WTC11 (cell line): ENCODE results near the gene OPRM1. TPM values are rescaled to one million over a fixed set of nuclear protein-coding genes. Genes with fewer than 3 reads are reported as not detected.

ENCODE experiments used
- ATAC-seq: fragments of 200-7000 bp; cut with Tn5 transposase; 2 replicates; pipeline ENCODE4 v1.10.0; 2021; ENCODE audit warnings: mild to moderate bottlenecking, moderate library complexity
- CTCF ChIA-PET: fragments of 300-600 bp; sonication (Branson Sonifier 250); formaldehyde crosslinking; loops from one replicate; lab custom pipeline; 2021; ENCODE audit warnings: antibody characterized with exemption; lab: Charles Lee
- POLR2A ChIA-PET: fragments of 350-600 bp; sonication (Branson Sonifier 250); formaldehyde crosslinking; loops from one replicate; lab custom pipeline; 2021; ENCODE audit warnings: antibody characterized with exemption; lab: Charles Lee
- DNase-seq: peaks from one replicate; pipeline ENCODE4 v3.0.0; 2021; ENCODE audit warnings: low spot score
- H3K27ac Mint-ChIP-seq: 2 replicates; pipeline ENCODE4 v1.8.0; 2021; ENCODE audit warnings: mixed read lengths
- H3K27me3 Mint-ChIP-seq: 2 replicates; pipeline ENCODE4 v1.8.0; 2021; ENCODE audit warnings: low read depth, mild to moderate bottlenecking, moderate library complexity, mixed read lengths
- H3K36me3 Mint-ChIP-seq: 2 replicates; pipeline ENCODE4 v1.8.0; 2021; ENCODE audit warnings: mixed read lengths
- H3K4me1 Mint-ChIP-seq: 2 replicates; pipeline ENCODE4 v1.8.0; 2022; ENCODE audit warnings: mixed read lengths
- H3K4me3 Mint-ChIP-seq: 2 replicates; pipeline ENCODE4 v1.8.0; 2021; ENCODE audit warnings: mild to moderate bottlenecking, moderate library complexity, mixed read lengths
- H3K9me3 Mint-ChIP-seq: 2 replicates; pipeline ENCODE4 v1.8.0; 2021; ENCODE audit warnings: mixed read lengths
- EMX1 ChIP-seq: fragments of 250-450 bp; sonication (Bioruptor Pico); IDR thresholded peaks from 2 replicates; pipeline ENCODE4 v1.8.0; 2021; ENCODE audit warnings: mild to moderate bottlenecking
- GABPB1 ChIP-seq: sonication (generic); formaldehyde crosslinking; IDR thresholded peaks from 2 replicates; pipeline ENCODE4 v1.8.1; 2023; ENCODE audit warnings: mild to moderate bottlenecking, missing genetic modification reagents
- GRHL2 ChIP-seq: fragments of 250-450 bp; sonication (Bioruptor Pico); IDR thresholded peaks from 2 replicates; pipeline ENCODE4 v1.8.0; 2022; ENCODE audit warnings: mild to moderate bottlenecking, moderate library complexity; ENCODE audit not compliant: insufficient replicate concordance, severe bottlenecking
- JUN ChIP-seq: sonication (generic); formaldehyde crosslinking; IDR thresholded peaks from 2 replicates; pipeline ENCODE4 v1.8.0; 2023; ENCODE audit warnings: mild to moderate bottlenecking, missing genetic modification reagents
- MYBL2 ChIP-seq: sonication (generic); formaldehyde crosslinking; IDR thresholded peaks from 2 replicates; pipeline ENCODE4 v1.8.1; 2023; ENCODE audit warnings: mild to moderate bottlenecking, moderate library complexity, missing genetic modification reagents
- NR2C2 ChIP-seq: sonication (generic); formaldehyde crosslinking; IDR thresholded peaks from 2 replicates; pipeline ENCODE4 v1.8.0; 2022; ENCODE audit warnings: mild to moderate bottlenecking, missing genetic modification reagents
- RELA ChIP-seq: sonication (generic); formaldehyde crosslinking; IDR thresholded peaks from 2 replicates; pipeline ENCODE4 v1.8.1; 2022; ENCODE audit warnings: missing genetic modification reagents, mild to moderate bottlenecking, borderline replicate concordance
- SMAD3 ChIP-seq: sonication (generic); formaldehyde crosslinking; IDR thresholded peaks from 2 replicates; pipeline ENCODE4 v1.8.0; 2022; ENCODE audit warnings: missing genetic modification reagents, mild to moderate bottlenecking, borderline replicate concordance
- TCF7 ChIP-seq: sonication (generic); formaldehyde crosslinking; IDR thresholded peaks from 2 replicates; pipeline ENCODE4 v1.8.0; 2022; ENCODE audit warnings: mild to moderate bottlenecking, low read depth, missing genetic modification reagents, moderate library complexity
- ZNF121 ChIP-seq: sonication (generic); formaldehyde crosslinking; IDR thresholded peaks from 2 replicates; pipeline ENCODE4 v1.8.0; 2023; ENCODE audit warnings: missing genetic modification reagents
- ZNF219 ChIP-seq: sonication (generic); formaldehyde crosslinking; IDR thresholded peaks from 2 replicates; pipeline ENCODE4 v1.8.0; 2023; ENCODE audit warnings: missing genetic modification reagents, mild to moderate bottlenecking, borderline replicate concordance
- ZNF317 ChIP-seq: sonication (generic); formaldehyde crosslinking; IDR thresholded peaks from 2 replicates; pipeline ENCODE4 v1.8.1; 2023; ENCODE audit warnings: low read depth, mild to moderate bottlenecking, moderate library complexity, missing genetic modification reagents, borderline replicate concordance
- total RNA-seq: library from RNA; stranded (reverse); gene quantifications from 3 replicates; pipeline ENCODE4 v1.2.3, GENCODE V29; 2021
- TF ChIP-seq, protein P1 (sequence below): fragments of 250-450 bp; sonication (Bioruptor Pico); IDR thresholded peaks from 2 replicates; pipeline ENCODE4 v1.9.0; 2021; ENCODE audit warnings: moderate library complexity, mild to moderate bottlenecking, inconsistent platforms, borderline replicate concordance
- TF ChIP-seq, protein P2 (sequence below): sonication (generic); formaldehyde crosslinking; IDR thresholded peaks from 2 replicates; pipeline ENCODE4 v1.8.1; 2022; ENCODE audit warnings: low read depth, missing genetic modification reagents, borderline replicate concordance
- TF ChIP-seq, protein P3 (sequence below): fragments of 200-600 bp; IDR thresholded peaks from 2 replicates; pipeline ENCODE4 v1.8.0; 2022; ENCODE audit warnings: antibody characterized with exemption
- TF ChIP-seq, protein P4 (sequence below): sonication (generic); formaldehyde crosslinking; conservative IDR thresholded peaks from 2 replicates; pipeline ENCODE4 v1.8.1; 2022; ENCODE audit warnings: mild to moderate bottlenecking, missing genetic modification reagents
- TF ChIP-seq, protein P5 (sequence below): fragments of 250-450 bp; sonication (Bioruptor Pico); conservative IDR thresholded peaks from 2 replicates; pipeline ENCODE4 v1.9.0; 2021; ENCODE audit warnings: mild to moderate bottlenecking
- TF ChIP-seq, protein P6 (sequence below): sonication (generic); formaldehyde crosslinking; IDR thresholded peaks from 2 replicates; pipeline ENCODE4 v1.8.1; 2022; ENCODE audit warnings: low read depth, mild to moderate bottlenecking, moderate library complexity, missing genetic modification reagents, borderline replicate concordance
- TF ChIP-seq, protein P7 (sequence below): sonication (generic); formaldehyde crosslinking; IDR thresholded peaks from 2 replicates; pipeline ENCODE4 v1.8.0; 2022; ENCODE audit warnings: mild to moderate bottlenecking, missing genetic modification reagents

Gene OPRM1
- total RNA-seq, 1 experiment from 2014 or later: not detected

DNA sequence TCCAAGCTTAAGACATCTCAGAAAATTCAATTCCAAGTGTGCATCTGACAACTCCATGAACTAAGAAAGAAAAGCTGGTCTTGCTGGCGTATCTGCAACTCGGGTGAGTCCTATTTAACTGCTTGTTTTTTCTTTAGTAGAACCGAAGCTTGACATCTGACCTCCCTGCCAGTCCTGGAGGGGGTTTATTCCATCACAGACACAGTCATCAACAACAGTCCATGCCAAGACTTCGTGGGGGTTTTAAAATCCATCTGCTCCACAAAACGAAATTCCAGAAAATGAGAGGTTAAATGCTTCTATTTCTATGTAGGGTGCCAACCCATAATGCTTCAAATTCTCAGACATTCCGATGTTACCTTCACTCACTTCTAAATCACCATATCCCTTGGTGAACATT lies 183.7 kb downstream of the OPRM1 start:
- CTCF ChIA-PET: no interaction called here
- TF ChIP-seq NR2C2 (CRISPR knock-in tag) (no peak), ZNF219 (CRISPR knock-in tag) (no peak), ZNF121 (CRISPR knock-in tag) (no peak), ZNF317 (CRISPR knock-in tag) (no peak), MYBL2 (no peak), GRHL2 (CRISPR knock-in tag) (no peak), TCF7 (CRISPR knock-in tag) (no peak), GABPB1 (CRISPR knock-in tag) (no peak), JUN (CRISPR knock-in tag) (no peak), EMX1 (no peak), RELA (CRISPR knock-in tag) (no peak), SMAD3 (CRISPR knock-in tag) (no peak)
- TF ChIP-seq, protein P1, sequence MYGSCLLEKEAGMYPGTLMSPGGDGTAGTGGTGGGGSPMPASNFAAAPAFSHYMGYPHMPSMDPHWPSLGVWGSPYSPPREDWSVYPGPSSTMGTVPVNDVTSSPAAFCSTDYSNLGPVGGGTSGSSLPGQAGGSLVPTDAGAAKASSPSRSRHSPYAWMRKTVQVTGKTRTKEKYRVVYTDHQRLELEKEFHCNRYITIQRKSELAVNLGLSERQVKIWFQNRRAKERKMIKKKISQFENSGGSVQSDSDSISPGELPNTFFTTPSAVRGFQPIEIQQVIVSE (CRISPR knock-in tag): no peak
- TF ChIP-seq, protein P2, sequence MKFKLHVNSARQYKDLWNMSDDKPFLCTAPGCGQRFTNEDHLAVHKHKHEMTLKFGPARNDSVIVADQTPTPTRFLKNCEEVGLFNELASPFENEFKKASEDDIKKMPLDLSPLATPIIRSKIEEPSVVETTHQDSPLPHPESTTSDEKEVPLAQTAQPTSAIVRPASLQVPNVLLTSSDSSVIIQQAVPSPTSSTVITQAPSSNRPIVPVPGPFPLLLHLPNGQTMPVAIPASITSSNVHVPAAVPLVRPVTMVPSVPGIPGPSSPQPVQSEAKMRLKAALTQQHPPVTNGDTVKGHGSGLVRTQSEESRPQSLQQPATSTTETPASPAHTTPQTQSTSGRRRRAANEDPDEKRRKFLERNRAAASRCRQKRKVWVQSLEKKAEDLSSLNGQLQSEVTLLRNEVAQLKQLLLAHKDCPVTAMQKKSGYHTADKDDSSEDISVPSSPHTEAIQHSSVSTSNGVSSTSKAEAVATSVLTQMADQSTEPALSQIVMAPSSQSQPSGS (CRISPR knock-in tag): no peak
- TF ChIP-seq, protein P3, sequence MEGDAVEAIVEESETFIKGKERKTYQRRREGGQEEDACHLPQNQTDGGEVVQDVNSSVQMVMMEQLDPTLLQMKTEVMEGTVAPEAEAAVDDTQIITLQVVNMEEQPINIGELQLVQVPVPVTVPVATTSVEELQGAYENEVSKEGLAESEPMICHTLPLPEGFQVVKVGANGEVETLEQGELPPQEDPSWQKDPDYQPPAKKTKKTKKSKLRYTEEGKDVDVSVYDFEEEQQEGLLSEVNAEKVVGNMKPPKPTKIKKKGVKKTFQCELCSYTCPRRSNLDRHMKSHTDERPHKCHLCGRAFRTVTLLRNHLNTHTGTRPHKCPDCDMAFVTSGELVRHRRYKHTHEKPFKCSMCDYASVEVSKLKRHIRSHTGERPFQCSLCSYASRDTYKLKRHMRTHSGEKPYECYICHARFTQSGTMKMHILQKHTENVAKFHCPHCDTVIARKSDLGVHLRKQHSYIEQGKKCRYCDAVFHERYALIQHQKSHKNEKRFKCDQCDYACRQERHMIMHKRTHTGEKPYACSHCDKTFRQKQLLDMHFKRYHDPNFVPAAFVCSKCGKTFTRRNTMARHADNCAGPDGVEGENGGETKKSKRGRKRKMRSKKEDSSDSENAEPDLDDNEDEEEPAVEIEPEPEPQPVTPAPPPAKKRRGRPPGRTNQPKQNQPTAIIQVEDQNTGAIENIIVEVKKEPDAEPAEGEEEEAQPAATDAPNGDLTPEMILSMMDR: no peak
- TF ChIP-seq, protein P4, sequence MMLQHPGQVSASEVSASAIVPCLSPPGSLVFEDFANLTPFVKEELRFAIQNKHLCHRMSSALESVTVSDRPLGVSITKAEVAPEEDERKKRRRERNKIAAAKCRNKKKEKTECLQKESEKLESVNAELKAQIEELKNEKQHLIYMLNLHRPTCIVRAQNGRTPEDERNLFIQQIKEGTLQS (CRISPR knock-in tag): no peak
- TF ChIP-seq, protein P5, sequence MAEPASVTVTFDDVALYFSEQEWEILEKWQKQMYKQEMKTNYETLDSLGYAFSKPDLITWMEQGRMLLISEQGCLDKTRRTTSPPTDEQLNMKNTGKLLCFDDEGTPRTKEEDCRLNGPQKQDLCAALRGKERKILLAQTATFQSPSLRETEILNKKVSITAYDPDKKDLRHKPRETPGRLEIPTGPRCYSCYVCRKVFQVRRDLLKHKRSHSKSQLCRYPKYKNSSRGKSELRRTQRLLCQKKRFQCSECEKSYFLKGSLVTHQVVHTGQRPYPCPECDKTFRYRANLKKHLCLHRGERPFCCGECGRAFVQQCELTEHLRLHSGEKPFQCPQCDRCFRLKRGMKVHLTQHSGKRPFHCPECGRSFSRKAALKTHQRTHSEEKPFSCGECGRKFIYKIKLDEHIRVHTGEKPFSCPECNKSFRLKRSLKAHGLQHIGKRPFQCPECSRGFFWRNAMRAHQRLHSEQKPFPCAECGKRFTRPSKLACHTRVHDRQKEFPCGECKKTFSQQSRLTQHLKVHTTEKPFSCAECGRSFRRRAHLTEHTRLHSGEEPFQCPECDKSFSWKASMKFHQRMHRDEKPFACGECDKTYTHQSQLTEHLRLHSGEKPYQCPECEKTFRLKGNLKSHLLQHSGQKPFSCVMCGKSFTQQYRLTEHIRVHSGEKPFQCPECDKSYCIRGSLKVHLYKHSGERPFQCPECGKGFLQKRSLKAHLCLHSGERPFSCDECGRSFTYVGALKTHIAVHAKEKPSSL (CRISPR knock-in tag): no peak
- TF ChIP-seq, protein P6, sequence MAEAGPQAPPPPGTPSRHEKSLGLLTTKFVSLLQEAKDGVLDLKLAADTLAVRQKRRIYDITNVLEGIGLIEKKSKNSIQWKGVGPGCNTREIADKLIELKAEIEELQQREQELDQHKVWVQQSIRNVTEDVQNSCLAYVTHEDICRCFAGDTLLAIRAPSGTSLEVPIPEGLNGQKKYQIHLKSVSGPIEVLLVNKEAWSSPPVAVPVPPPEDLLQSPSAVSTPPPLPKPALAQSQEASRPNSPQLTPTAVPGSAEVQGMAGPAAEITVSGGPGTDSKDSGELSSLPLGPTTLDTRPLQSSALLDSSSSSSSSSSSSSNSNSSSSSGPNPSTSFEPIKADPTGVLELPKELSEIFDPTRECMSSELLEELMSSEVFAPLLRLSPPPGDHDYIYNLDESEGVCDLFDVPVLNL (CRISPR knock-in tag): no peak
- TF ChIP-seq, protein P7, sequence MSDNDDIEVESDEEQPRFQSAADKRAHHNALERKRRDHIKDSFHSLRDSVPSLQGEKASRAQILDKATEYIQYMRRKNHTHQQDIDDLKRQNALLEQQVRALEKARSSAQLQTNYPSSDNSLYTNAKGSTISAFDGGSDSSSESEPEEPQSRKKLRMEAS (CRISPR knock-in tag): no peak
- no peak overlapping the region for H3K4me3 Mint-ChIP-seq
- peaks cover 14% of the 10 kb centered on the region for H3K4me1 Mint-ChIP-seq
- H3K27me3 Mint-ChIP-seq: no peaks in the 10 kb centered on the region
- POLR2A ChIA-PET: no interaction called here
- H3K36me3 Mint-ChIP-seq: no peaks in the 10 kb centered on the region
- ATAC-seq: no peak
- no peak overlapping the region for H3K27ac Mint-ChIP-seq
- no peaks in the 10 kb centered on the region for H3K9me3 Mint-ChIP-seq
- no peak for DNase-seq
